Measurements from ENCODE around the gene SPATA20.
A peak's percentile ranks its signal among the peaks of the same experiment; 100 is the strongest.

Gene SPATA20

DNA sequence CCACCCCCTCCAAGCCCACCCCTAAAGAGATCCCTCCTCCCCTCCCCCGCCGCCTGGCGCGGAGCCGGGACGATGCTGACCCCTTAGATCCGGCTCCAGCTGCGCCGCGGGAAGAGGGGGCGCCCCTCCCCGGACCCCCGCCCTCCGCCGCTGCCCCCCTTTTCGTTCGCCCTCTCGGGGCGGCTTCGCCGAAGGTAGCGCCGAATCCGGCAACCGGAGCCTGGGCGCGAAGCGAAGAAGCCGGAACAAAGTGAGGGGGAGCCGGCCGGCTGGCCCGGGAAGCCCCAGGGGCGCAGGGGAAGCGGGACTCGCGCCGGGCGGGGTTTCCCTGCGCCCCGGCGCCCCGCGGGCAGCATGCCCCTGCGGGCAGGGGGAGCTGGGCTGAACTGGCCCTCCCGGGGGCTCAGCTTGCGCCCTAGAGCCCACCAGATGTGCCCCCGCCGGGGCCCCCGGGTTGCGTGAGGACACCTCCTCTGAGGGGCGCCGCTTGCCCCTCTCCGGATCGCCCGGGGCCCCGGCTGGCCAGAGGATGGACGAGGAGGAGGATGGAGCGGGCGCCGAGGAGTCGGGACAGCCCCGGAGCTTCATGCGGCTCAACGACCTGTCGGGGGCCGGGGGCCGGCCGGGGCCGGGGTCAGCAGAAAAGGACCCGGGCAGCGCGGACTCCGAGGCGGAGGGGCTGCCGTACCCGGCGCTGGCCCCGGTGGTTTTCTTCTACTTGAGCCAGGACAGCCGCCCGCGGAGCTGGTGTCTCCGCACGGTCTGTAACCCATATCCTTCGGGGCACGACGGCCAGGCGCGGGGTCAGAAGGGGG lies 14.2 kb downstream of the SPATA20 start:
- DNase-seq = no peak

DNA sequence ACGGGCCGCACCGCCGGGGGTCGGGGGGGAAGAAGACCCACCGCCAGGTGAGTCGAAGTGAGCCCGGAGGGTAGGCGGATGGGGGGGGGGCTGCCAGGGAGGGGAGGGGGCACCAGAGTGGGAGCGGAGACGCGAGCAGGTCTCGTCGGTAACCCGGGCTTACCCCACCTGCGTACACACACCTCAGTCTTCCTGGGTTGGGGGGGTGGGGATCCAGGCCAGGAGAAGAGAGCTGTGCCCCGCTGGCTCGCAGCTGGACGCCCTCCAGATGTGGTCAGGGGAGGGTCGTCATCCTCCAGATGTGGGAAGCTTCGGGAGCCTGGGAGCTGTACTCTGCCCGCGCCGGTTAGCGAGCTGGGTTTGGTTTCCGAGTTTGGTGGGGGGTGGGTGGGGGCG lies 14.8 kb downstream of the SPATA20 start:
- no peak for DNase-seq

DNA sequence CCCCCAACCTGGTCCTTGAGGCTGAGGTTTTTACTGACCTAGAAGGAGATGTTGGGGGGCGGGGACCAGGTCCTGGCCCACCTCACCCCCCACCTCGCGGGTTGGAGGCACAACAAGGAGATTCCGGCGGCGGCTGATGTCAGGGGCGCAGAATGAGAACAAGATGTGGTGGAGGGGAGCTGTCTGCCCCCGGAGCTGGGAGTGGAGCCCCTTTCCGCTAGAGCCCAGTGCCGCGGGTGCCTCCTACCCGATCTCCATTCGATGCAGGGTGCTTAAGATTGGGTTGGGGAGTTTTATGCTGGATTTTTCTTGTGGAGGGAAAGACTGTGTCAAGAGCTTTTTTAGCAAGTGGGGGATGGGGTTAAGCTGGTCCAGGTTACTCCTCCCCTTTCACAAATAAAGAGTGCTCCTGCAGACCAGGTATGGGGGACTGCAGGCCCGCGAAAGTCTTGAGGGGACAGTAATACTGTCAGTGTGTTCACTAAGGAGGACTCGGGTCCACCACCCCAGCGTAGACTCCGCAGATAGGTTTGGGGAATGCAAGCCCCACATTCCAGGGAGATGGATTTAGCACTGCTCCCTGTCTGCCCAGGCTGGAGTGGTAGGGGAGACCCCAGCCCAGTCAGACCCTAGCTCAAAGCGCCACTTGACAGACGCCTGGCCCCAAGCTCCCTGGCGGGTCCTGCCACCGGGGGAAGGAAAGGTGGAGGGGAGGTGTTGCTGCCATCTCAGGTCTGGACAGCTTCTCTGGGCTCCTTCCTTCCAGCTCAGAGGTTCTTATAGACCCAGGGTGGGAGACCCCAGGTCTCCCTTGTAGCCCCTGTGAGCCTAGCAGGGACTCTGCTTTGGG lies 15.5 kb downstream of the SPATA20 start:
- DNase-seq = no peak

- DNase-seq = no peak
Measured at GRCh38 chr17:50563092-50563511, 16.1 kb downstream of the SPATA20 start.

DNA sequence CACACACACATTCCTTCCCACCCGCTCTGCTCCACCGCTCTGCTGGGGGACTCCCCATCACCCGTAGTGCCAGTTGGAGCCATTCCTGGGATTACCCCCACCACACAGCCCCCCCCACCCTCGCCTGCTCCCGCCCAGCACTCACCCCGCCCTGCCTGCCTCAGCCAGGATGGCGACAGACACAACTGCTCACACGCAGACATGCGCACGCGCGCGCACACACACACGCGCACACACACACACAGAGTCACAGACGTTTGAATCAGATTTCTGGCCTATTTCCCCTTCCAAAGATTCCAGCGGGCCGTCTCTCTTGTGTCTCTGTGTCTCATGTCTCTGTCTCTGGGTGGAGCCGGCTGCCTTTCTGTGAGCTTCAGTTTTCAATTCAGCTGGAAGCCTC lies 17.9 kb downstream of the SPATA20 start:
- DNase-seq = no peak

- DNase-seq = no peak
Measured at GRCh38 chr17:50565402-50566350, 18.7 kb downstream of the SPATA20 start.

DNA sequence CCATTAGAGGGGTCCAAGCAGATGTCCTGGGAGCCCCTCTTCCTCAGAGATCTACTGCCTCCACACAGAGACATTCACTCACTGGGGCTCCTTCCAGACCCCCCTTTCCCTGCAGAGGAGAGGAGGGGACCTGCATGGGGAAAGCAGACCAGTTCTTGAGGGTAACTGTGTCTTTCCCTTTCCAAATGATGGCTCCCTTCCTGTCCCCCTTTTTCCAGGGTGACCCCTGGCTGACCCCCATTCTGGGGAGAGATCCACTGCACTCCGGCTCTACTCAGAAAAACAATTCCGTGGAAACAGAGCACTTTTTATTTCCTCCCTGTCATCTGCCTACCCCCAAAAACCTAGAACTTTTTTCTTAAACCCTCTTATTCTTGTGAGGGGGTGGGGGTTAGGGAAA lies 19.9 kb downstream of the SPATA20 start:
- DNase-seq = no peak

DNA sequence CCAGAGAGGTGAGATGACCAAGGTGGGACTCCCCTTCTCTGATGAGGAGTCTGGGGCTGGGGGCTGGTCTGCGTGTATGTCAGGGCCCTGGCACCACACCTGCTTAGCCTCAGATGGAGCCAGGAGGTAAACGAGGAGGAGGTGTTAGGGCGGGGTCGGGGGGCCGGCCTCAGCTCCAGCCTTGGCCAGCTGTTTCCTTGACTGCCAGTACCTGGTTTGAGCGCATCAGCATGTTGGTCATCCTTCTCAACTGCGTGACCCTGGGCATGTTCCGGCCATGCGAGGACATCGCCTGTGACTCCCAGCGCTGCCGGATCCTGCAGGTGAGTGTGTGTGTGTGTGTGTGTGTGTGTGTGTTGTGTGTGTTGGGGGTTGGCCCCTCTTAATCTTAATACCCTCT lies 21.7 kb downstream of the SPATA20 start:
- no peak for DNase-seq

DNA sequence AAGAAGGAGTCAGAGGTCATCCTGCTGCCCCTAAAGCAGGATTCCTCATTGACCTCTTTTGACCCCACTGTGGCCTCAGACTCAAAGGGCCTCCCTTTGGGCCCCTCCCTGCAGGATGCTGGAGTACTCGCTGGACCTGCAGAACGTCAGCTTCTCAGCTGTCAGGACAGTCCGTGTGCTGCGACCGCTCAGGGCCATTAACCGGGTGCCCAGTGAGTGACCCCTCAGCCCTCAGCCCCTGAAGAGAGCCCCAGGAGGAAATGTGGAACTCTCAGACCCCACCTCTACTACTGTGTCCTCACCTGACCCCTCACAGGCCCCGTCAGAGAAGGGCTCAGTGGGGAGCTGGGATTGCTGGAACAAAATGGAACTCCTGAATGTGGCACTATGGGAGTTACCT lies 22.6 kb downstream of the SPATA20 start:
- no peak for DNase-seq

- DNase-seq = no peak
Measured at GRCh38 chr17:50570032-50570431, 23.1 kb downstream of the SPATA20 start.

DNA sequence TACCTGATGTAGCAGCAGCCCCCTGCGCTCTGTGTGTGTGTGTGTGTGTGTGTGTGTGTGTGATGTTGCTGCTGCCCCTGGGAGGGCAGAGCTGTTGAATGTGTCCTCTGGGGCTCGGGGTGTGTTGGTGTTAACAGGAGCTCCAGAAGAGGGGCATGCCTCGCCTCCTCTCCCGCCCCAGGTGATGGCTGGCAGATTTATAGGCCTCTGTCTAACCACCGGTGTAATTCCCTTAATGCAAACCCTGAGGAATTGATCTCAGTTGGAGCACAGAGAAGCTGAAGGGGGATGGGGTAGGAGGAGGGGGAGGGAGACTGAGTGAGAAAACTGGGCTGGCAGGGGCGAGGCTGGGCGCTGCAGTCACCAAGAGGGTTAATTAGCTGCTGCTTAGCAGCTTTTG lies 23.6 kb downstream of the SPATA20 start:
- DNase-seq = no peak

- no peak for DNase-seq
Measured at GRCh38 chr17:50571681-50572080, 24.7 kb downstream of the SPATA20 start.

DNA sequence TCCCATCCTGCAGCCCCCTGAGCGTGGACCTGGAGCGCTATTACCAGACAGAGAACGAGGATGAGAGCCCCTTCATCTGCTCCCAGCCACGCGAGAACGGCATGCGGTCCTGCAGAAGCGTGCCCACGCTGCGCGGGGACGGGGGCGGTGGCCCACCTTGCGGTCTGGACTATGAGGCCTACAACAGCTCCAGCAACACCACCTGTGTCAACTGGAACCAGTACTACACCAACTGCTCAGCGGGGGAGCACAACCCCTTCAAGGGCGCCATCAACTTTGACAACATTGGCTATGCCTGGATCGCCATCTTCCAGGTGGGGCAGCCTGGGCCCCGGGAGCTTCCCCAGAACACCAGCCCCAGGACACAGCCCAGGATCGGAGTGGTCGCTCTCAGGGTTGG lies 25.6 kb downstream of the SPATA20 start:
- DNase-seq = no peak

- no peak for DNase-seq
Measured at GRCh38 chr17:50573866-50574611, 27.1 kb downstream of the SPATA20 start.

DNA sequence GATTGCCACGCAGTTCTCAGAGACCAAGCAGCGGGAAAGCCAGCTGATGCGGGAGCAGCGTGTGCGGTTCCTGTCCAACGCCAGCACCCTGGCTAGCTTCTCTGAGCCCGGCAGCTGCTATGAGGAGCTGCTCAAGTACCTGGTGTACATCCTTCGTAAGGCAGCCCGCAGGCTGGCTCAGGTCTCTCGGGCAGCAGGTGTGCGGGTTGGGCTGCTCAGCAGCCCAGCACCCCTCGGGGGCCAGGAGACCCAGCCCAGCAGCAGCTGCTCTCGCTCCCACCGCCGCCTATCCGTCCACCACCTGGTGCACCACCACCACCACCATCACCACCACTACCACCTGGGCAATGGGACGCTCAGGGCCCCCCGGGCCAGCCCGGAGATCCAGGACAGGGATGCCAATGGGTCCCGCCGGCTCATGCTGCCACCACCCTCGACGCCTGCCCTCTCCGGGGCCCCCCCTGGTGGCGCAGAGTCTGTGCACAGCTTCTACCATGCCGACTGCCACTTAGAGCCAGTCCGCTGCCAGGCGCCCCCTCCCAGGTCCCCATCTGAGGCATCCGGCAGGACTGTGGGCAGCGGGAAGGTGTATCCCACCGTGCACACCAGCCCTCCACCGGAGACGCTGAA lies 28.7 kb downstream of the SPATA20 start:
- peak; percentile 53 for DNase-seq

DNA sequence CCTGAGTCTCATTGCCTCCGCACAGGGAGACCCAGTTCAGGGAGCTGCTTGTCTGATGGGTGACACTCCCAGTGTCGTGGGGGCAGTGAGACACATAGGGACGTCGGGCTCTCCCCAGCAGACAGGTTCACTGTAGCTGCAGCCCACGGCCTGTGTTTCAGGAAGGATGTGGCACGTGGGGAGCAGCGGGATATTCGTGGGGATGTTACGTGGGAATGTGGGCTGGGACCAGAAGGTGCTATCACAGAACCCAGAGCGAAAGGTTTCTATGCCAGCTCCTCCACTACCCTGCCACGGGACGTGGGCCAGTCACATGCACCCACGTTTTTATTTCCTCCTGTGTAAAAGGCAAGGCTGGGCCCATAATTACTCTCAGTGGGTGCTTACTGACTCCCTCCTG lies 29.9 kb downstream of the SPATA20 start:
- no peak for DNase-seq

- no peak for DNase-seq
Measured at GRCh38 chr17:50577451-50577954, 30.5 kb downstream of the SPATA20 start.

- no peak for DNase-seq
Measured at GRCh38 chr17:50578173-50578572, 31.2 kb downstream of the SPATA20 start.

DNA sequence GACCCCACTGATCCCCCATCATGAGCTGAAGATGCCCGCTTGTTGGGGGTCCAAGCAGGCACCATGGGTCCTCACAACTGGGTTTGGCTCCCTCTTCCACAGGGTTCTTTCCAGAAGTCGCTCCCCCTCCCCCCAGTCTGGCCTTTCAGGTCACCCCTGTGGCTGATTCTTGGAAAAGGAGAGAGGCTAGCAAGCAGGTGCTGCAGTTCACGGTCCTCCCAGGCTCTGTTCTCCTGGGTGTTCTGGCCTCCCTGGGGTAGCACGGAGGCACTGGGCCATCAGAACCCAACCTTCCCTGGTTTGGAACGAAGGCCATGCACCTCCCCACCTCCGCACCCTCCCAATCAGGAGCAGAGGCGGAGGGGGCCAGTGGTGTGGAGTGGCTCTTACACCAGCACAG lies 32.4 kb downstream of the SPATA20 start:
- no peak for DNase-seq

DNA sequence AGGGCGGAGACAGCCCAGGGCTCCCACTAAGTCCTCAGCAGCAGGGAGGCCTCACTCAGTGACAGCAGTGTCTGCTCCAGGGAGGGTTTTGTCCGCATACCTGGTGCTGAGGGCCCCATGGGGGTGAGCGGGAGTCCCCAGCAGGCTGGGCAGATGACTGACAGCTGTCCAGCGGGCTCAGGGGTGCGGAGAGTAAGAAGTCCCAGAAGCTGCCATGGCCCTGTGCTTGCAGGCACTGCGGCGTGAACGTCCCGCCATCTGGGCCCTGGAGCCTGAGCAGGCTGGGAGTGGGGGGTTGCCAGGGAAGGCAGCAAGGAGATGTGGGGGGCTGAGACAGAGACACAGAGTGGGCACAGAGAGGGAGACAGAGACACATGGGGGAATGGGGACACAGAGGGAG lies 33.7 kb downstream of the SPATA20 start:
- DNase-seq = no peak

- DNase-seq = no peak
Measured at GRCh38 chr17:50581316-50581715, 34.3 kb downstream of the SPATA20 start.

DNA sequence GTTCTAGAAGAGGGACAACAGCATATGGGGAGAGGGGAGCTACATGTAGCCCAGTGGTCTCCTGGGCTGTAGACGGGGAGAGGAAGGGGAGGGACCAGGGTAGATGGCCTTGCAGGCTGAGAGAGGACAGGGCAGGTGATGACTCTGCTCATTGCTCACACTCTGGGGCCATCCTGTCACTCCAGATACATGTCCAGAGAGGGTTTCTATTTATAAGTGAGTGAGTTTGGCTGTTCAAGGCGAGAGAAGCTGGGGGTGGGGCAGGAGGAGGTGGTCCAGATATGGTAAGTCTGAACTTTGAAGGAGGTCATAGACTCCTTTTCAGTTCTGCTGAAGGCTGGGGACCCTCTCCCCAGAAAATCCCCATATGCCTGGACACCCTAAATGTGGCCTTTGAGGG lies 35.8 kb downstream of the SPATA20 start:
- no peak for DNase-seq

Data from RPMI8226 (cell line).